HK-2 (cell line): ENCODE measurements around the gene CLEC17A.
"Not testable (repeated sequence)": the region's sequence is repeated elsewhere in the genome, so short reads cannot be mapped to it uniquely, and the experiment has no call there.

Experiments used
- DNase-seq: peaks from one replicate; pipeline ENCODE4 v3.0.0-alpha.2; 2018; ENCODE audit not compliant: unreplicated experiment

The CLEC17A gene

GRCh38 chr19:14559916-14560775 is 22.7 kb upstream of the CLEC17A start:
- DNase-seq = no peak

GRCh38 chr19:14560776-14561108 is 22.1 kb upstream of the CLEC17A start:
- DNase-seq = no peak

GRCh38 chr19:14561249-14561648 is 21.6 kb upstream of the CLEC17A start:
- no peak for DNase-seq

GRCh38 chr19:14561847-14562351 is 21.0 kb upstream of the CLEC17A start:
- DNase-seq = peak; percentile 67

GRCh38 chr19:14562660-14563589 is 20.0 kb upstream of the CLEC17A start:
- DNase-seq = no peak

GRCh38 chr19:14563590-14563926 is 19.3 kb upstream of the CLEC17A start:
- no peak for DNase-seq

GRCh38 chr19:14563989-14564651 is 18.8 kb upstream of the CLEC17A start:
- no peak for DNase-seq

GRCh38 chr19:14564652-14565297 is 18.1 kb upstream of the CLEC17A start:
- DNase-seq = not testable (repeated sequence)

GRCh38 chr19:14565298-14565679 is 17.6 kb upstream of the CLEC17A start:
- DNase-seq = no peak

GRCh38 chr19:14565765-14566711 is 16.8 kb upstream of the CLEC17A start:
- no peak for DNase-seq

GRCh38 chr19:14566712-14567077 is 16.2 kb upstream of the CLEC17A start:
- no peak for DNase-seq

GRCh38 chr19:14567079-14567478 is 15.8 kb upstream of the CLEC17A start:
- DNase-seq = no peak

GRCh38 chr19:14570864-14571527 is 11.9 kb upstream of the CLEC17A start:
- DNase-seq = no peak

GRCh38 chr19:14571695-14572490 is 11.0 kb upstream of the CLEC17A start, which contains the start of gene NDUFB7:
Gene NDUFB7 (minus strand): TSS chr19:14572066. CDS start chr19:14572000, 66 bp downstream.
- DNase-seq = peak; percentile 91

- no peak for DNase-seq
Observed at GRCh38 chr19:14575428-14575980, 7.4 kb upstream of the CLEC17A start.

- no peak for DNase-seq
Observed at GRCh38 chr19:14576363-14576762, 6.5 kb upstream of the CLEC17A start.

- DNase-seq = no peak
Observed at GRCh38 chr19:14577264-14577663, 5.6 kb upstream of the CLEC17A start.

- DNase-seq = no peak
Observed at GRCh38 chr19:14577885-14578427, 4.9 kb upstream of the CLEC17A start.
